ENCODE data around the gene NDUFB2. TPM values are rescaled to one million over a fixed set of nuclear protein-coding genes. Genes with fewer than 3 reads are reported as not detected.

NDUFB2 gene
- total and polyA plus RNA-seq, 9 of the 15 experiments (the other 6 are each of a cell fraction or from before 2014, with no cell fraction given): 220 to 2,075 (median 320) TPM

DNA sequence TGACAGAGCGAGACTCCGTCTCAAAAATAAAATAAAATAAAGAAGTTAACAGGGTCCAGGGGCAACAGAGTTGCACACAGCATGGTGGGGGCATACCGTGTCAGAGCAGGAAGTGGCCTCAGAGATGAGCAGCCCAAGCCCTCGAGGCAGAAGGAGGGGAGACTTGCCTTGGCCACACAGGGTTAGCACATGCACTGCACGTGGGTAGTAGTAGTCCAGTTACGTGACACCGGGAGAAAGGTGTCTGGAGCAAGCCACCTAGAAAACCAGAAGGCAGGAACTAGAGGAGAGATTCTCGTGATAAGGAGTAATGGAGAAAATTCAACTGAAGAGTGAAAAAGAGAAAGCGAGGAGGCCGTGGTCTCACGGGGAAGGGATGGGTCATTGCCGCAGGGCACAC, 46.1 kb upstream of the NDUFB2 start:
- CTCF ChIA-PET (ENCODE audit: low intra/inter-chr PET ratio): interaction anchor here (1.1 kb wide), 1 partner anchor 132 kb away, joined by 4 read pairs; no protein-coding TSS in a partner anchor
- ATAC-seq: no peak
- no peaks in the 10 kb centered on the region for H3K9me1 ChIP-seq (ENCODE audit: control insufficient read depth, insufficient read depth, low read length)
- WGBS (ENCODE audit: insufficient coverage, low coverage, missing lambda C conversion rate): 23% methylated on average over 12 of the region's 12 CpGs
- H3K4me2 ChIP-seq (ENCODE audit: insufficient read depth, low read length): no peak overlapping the region
- H3K4me3 ChIP-seq: no peak overlapping the region
- intact Hi-C loops (cut with micrococcal nuclease) (loop anchor here (5.0 to 10.0 kb wide), 3 partner anchors 328 to 643 kb away; partner anchors contain the start of gene KDM7A), in situ Hi-C loops (cut with MboI) (no loop called here)
- peak overlapping the region; percentile 33; the same call in 1 of the 2 replicates for H2AFZ ChIP-seq (ENCODE audit: low read depth, low read length)
- POLR2A ChIA-PET: no interaction called here
- no peaks in the 10 kb centered on the region for H3K9me3 ChIP-seq (replicated peaks; ENCODE audit: control insufficient read depth, insufficient read depth, low read depth, low read length)
- FAIRE-seq: no peak
- no peak for DNase-seq (ENCODE audit: extremely low read depth in 1 of 4, low spot score in 3 of 4)
- no peak overlapping the region for H3K27ac ChIP-seq (ENCODE audit: extremely low read depth, low read depth, low read length)
- H3K9ac ChIP-seq (ENCODE audit: insufficient read depth in 1 of 2, low read depth in 2 of 2, low read length in 2 of 2): no peak overlapping the region
- H4K20me1 ChIP-seq (replicated peaks; ENCODE audit: control insufficient read depth, insufficient read depth, low read length): peaks cover 8% of the 10 kb centered on the region
- no peaks in the 10 kb centered on the region; a peak in 1 of 5 replicates for H3K4me1 ChIP-seq (replicated peaks in 1 of 2; ENCODE audit: control insufficient read depth in 2 of 2, insufficient read depth in 2 of 2, low read length in 2 of 2)
- H3K27me3 ChIP-seq (ENCODE audit: control insufficient read depth in 2 of 2, insufficient read depth in 2 of 2, low read length in 2 of 2): peaks cover 25 to 73% of the 10 kb centered on the region in 2 experiments; a peak in 4 of 5 replicates
- H3K79me2 ChIP-seq (ENCODE audit: control insufficient read depth, insufficient read depth, low read length): no peaks in the 10 kb centered on the region
- no peaks in the 10 kb centered on the region for H3K36me3 ChIP-seq (ENCODE audit: control insufficient read depth, insufficient read depth, low read length)
- BruUV-seq (replicated peaks): no TSS peak
- TF ChIP-seq, protein P1, sequence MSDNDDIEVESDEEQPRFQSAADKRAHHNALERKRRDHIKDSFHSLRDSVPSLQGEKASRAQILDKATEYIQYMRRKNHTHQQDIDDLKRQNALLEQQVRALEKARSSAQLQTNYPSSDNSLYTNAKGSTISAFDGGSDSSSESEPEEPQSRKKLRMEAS (CRISPR knock-in tag; IDR thresholded peaks at IDR 0.05): peak; percentile 40; the same call in 1 of the 2 replicates
- TF ChIP-seq SNRNP70 (optimal IDR thresholded peaks at IDR 0.05; ENCODE audit: low read depth, low read length) (no peak), ETV6 (IDR thresholded peaks at IDR 0.05; ENCODE audit: borderline replicate concordance in 1 of 2, low read depth in 2 of 2, low read length in 1 of 2) (no peak), ETV6 (CRISPR knock-in tag; IDR thresholded peaks at IDR 0.05; ENCODE audit: borderline replicate concordance) (0 out of 2 replicates have a peak, but pooled peaks have one; percentile 23), ZBTB17 (CRISPR knock-in tag; IDR thresholded peaks at IDR 0.05) (no peak), MTA1 (IDR thresholded peaks at IDR 0.05; ENCODE audit: borderline replicate concordance) (no peak), PCBP1 (IDR thresholded peaks at IDR 0.05; ENCODE audit: low read depth, low read length, poor library complexity, severe bottlenecking) (no peak), SMARCA5 (IDR thresholded peaks at IDR 0.05) (no peak), MCM7 (IDR thresholded peaks at IDR 0.05) (no peak), EWSR1 (IDR thresholded peaks at IDR 0.05; ENCODE audit: borderline replicate concordance, low read depth, partially characterized antibody) (no peak), NFRKB (IDR thresholded peaks at IDR 0.05; ENCODE audit: low read depth) (no peak), ZNF589 (CRISPR knock-in tag; IDR thresholded peaks at IDR 0.05; ENCODE audit: low read depth) (no peak), HMGN3 (IDR thresholded peaks at IDR 0.05; ENCODE audit: borderline replicate concordance, extremely low read depth, insufficient read length, low read depth, low read length) (no peak), GABPB2 (CRISPR knock-in tag; conservative IDR thresholded peaks at IDR 0.05) (no peak), CHCHD3 (CRISPR knock-in tag; IDR thresholded peaks at IDR 0.05) (no peak), MYBL2 (IDR thresholded peaks at IDR 0.05; ENCODE audit: low read depth) (no peak), MYBL2 (CRISPR knock-in tag; IDR thresholded peaks at IDR 0.05; ENCODE audit: borderline replicate concordance) (no peak)
- TF ChIP-seq, protein P2, sequence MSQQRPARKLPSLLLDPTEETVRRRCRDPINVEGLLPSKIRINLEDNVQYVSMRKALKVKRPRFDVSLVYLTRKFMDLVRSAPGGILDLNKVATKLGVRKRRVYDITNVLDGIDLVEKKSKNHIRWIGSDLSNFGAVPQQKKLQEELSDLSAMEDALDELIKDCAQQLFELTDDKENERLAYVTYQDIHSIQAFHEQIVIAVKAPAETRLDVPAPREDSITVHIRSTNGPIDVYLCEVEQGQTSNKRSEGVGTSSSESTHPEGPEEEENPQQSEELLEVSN (IDR thresholded peaks at IDR 0.05; ENCODE audit: borderline replicate concordance in 1 of 2, extremely low read depth in 1 of 2, insufficient read depth in 1 of 2, insufficient read length in 1 of 2, low read depth in 1 of 2, low read length in 1 of 2, poor library complexity in 1 of 2, severe bottlenecking in 1 of 2): peak in 1 of 2 experiments; percentile 74
- TF ChIP-seq, protein P3, sequence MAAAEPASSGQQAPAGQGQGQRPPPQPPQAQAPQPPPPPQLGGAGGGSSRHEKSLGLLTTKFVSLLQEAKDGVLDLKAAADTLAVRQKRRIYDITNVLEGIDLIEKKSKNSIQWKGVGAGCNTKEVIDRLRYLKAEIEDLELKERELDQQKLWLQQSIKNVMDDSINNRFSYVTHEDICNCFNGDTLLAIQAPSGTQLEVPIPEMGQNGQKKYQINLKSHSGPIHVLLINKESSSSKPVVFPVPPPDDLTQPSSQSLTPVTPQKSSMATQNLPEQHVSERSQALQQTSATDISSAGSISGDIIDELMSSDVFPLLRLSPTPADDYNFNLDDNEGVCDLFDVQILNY (CRISPR knock-in tag; IDR thresholded peaks at IDR 0.05): no peak
- TF ChIP-seq, protein P4, sequence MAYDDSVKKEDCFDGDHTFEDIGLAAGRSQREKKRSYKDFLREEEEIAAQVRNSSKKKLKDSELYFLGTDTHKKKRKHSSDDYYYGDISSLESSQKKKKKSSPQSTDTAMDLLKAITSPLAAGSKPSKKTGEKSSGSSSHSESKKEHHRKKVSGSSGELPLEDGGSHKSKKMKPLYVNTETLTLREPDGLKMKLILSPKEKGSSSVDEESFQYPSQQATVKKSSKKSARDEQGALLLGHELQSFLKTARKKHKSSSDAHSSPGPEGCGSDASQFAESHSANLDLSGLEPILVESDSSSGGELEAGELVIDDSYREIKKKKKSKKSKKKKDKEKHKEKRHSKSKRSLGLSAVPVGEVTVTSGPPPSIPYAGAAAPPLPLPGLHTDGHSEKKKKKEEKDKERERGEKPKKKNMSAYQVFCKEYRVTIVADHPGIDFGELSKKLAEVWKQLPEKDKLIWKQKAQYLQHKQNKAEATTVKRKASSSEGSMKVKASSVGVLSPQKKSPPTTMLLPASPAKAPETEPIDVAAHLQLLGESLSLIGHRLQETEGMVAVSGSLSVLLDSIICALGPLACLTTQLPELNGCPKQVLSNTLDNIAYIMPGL (CRISPR knock-in tag; IDR thresholded peaks at IDR 0.05): no peak

Data from K562 (cell line).